ENCODE measurements around the gene HTT. TPM values are rescaled to one million over a fixed set of nuclear protein-coding genes. Genes with fewer than 3 reads are reported as not detected.

The HTT gene
- total and polyA plus RNA-seq, 4 donors = 8.6 to 39.8 (median 16.4) TPM

DNA sequence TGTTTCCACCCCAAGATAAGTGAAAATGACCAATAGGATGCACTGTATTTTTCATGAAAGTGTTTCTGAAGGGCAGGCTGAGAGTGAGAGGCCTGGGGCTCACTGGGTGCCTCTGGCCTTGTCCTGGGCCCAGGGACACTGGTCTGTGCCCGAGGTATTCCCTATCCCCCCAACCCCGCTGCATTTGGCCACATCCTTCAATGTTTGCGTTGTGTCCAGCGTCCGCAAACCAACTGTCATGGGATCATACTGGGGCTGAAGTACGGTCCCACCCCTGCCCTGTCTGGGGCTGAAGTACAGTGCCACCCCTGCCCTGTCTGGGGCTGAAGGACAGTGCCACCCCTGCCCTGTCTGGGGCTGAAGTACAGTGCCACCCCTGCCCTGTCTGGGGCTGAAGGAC, 152.5 kb downstream of the HTT start:
- WGBS = 72% methylated on average over 6 of the region's 6 CpGs
- H3K27ac ChIP-seq (ENCODE audit: low read depth in 1 of 2, low read length in 2 of 2) = peak overlapping the region; percentile 39 to 40
- peaks cover 26 to 65% (median 60%) of the 10 kb centered on the region in 4 donors for H3K36me3 ChIP-seq (ENCODE audit: control insufficient read depth in 4 of 4, insufficient read depth in 3 of 4, low read depth in 1 of 4, low read length in 3 of 4)
- no peaks in the 10 kb centered on the region for H3K27me3 ChIP-seq (ENCODE audit: control insufficient read depth in 4 of 4, insufficient read depth in 4 of 4, low read length in 3 of 4)
- peaks cover 0 to 3% (median 0%) of the 10 kb centered on the region in 4 donors for H3K4me1 ChIP-seq (ENCODE audit: control insufficient read depth in 4 of 4, insufficient read depth in 4 of 4, low read length in 3 of 4)
- no peak overlapping the region for H3K4me3 ChIP-seq (ENCODE audit: low read depth in 1 of 3, low read length in 3 of 3)
- H3K9me3 ChIP-seq (ENCODE audit: control insufficient read depth in 4 of 4, low read length in 3 of 4) = no peaks in the 10 kb centered on the region
- TF ChIP-seq HNF4A (conservative IDR thresholded peaks at IDR 0.05) = peak in 1 of 2 donors; percentile 58
- TF ChIP-seq, protein P1, sequence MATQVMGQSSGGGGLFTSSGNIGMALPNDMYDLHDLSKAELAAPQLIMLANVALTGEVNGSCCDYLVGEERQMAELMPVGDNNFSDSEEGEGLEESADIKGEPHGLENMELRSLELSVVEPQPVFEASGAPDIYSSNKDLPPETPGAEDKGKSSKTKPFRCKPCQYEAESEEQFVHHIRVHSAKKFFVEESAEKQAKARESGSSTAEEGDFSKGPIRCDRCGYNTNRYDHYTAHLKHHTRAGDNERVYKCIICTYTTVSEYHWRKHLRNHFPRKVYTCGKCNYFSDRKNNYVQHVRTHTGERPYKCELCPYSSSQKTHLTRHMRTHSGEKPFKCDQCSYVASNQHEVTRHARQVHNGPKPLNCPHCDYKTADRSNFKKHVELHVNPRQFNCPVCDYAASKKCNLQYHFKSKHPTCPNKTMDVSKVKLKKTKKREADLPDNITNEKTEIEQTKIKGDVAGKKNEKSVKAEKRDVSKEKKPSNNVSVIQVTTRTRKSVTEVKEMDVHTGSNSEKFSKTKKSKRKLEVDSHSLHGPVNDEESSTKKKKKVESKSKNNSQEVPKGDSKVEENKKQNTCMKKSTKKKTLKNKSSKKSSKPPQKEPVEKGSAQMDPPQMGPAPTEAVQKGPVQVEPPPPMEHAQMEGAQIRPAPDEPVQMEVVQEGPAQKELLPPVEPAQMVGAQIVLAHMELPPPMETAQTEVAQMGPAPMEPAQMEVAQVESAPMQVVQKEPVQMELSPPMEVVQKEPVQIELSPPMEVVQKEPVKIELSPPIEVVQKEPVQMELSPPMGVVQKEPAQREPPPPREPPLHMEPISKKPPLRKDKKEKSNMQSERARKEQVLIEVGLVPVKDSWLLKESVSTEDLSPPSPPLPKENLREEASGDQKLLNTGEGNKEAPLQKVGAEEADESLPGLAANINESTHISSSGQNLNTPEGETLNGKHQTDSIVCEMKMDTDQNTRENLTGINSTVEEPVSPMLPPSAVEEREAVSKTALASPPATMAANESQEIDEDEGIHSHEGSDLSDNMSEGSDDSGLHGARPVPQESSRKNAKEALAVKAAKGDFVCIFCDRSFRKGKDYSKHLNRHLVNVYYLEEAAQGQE (IDR thresholded peaks at IDR 0.05) = no peak
- H3K9ac ChIP-seq (ENCODE audit: low read depth in 1 of 2, low read length in 2 of 2) = no peak overlapping the region
- DNase-seq (ENCODE audit: low spot score) = no peak

DNA sequence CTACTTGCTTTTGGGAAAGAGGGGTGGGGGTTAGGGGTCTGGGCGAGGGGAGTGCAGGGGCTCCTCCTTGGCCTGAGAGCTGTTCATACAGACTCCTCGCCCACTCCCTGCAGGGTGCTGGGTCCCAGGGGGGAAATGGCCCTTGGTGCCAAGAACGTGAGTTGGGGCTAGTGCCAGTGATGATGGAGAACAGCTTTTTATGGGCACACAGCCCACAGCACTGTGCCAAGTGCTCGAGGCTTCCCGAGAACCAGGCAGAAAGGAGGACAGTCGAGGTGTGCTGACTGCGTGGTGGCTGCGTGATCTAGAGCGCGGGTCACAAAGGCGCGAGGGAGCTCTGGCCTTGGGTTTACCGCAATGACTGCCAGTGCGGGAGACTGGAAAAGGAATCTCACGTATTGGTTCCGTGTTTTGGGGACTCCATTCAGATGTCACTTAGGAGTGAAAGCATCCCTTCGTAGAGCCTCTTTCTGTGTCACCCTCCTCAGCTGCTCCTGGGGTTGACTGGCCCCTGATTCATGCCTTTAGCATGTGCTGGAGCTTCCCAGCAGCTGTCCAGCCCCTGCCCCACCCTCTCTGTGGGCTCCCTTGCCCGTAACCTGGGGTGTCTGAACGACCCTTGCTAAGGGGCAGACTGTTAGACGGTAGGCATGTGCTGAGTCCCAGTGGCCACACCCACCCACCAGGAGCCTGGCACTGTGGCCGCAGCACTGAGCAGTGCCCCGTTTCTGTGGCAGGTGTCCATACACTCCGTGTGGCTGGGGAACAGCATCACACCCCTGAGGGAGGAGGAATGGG, 153.6 kb downstream of the HTT start:
- TF ChIP-seq GABPA (IDR thresholded peaks at IDR 0.05 in 1 of 2, conservative IDR thresholded peaks at IDR 0.05 in 1 of 2) (no peak), FOXA1 (IDR thresholded peaks at IDR 0.05) (no peak), YY1 (IDR thresholded peaks at IDR 0.05) (no peak), RXRA (IDR thresholded peaks at IDR 0.05) (no peak), EGR1 (IDR thresholded peaks at IDR 0.05; ENCODE audit: low read depth in 2 of 2) (no peak), TAF1 (conservative IDR thresholded peaks at IDR 0.05) (no peak), SP1 (IDR thresholded peaks at IDR 0.05) (no peak)
- TF ChIP-seq, protein P2, sequence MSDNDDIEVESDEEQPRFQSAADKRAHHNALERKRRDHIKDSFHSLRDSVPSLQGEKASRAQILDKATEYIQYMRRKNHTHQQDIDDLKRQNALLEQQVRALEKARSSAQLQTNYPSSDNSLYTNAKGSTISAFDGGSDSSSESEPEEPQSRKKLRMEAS (IDR thresholded peaks at IDR 0.05) = no peak
- TF ChIP-seq, protein P3, sequence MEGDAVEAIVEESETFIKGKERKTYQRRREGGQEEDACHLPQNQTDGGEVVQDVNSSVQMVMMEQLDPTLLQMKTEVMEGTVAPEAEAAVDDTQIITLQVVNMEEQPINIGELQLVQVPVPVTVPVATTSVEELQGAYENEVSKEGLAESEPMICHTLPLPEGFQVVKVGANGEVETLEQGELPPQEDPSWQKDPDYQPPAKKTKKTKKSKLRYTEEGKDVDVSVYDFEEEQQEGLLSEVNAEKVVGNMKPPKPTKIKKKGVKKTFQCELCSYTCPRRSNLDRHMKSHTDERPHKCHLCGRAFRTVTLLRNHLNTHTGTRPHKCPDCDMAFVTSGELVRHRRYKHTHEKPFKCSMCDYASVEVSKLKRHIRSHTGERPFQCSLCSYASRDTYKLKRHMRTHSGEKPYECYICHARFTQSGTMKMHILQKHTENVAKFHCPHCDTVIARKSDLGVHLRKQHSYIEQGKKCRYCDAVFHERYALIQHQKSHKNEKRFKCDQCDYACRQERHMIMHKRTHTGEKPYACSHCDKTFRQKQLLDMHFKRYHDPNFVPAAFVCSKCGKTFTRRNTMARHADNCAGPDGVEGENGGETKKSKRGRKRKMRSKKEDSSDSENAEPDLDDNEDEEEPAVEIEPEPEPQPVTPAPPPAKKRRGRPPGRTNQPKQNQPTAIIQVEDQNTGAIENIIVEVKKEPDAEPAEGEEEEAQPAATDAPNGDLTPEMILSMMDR (IDR thresholded peaks at IDR 0.05; ENCODE audit: low read depth, low read length, missing input control) = no peak
- TF ChIP-seq, protein P4, sequence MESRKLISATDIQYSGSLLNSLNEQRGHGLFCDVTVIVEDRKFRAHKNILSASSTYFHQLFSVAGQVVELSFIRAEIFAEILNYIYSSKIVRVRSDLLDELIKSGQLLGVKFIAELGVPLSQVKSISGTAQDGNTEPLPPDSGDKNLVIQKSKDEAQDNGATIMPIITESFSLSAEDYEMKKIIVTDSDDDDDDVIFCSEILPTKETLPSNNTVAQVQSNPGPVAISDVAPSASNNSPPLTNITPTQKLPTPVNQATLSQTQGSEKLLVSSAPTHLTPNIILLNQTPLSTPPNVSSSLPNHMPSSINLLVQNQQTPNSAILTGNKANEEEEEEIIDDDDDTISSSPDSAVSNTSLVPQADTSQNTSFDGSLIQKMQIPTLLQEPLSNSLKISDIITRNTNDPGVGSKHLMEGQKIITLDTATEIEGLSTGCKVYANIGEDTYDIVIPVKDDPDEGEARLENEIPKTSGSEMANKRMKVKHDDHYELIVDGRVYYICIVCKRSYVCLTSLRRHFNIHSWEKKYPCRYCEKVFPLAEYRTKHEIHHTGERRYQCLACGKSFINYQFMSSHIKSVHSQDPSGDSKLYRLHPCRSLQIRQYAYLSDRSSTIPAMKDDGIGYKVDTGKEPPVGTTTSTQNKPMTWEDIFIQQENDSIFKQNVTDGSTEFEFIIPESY (IDR thresholded peaks at IDR 0.05) = no peak
- no peak overlapping the region for H3K27ac ChIP-seq (ENCODE audit: low read depth in 1 of 2, low read length in 2 of 2)
- DNase-seq (ENCODE audit: low spot score) = no peak

More for the DNA sequence above, 153.6 kb downstream of the HTT start:
- Histone ChIP-seq H3K9ac (ENCODE audit: low read depth in 1 of 2, low read length in 2 of 2) (no peak overlapping the region), H3K9me3 (ENCODE audit: control insufficient read depth in 4 of 4, low read length in 3 of 4) (no peaks in the 10 kb centered on the region), H3K36me3 (ENCODE audit: control insufficient read depth in 4 of 4, insufficient read depth in 3 of 4, low read depth in 1 of 4, low read length in 3 of 4) (peaks cover 26 to 69% (median 55%) of the 10 kb centered on the region in 4 donors), H3K27me3 (ENCODE audit: control insufficient read depth in 4 of 4, insufficient read depth in 4 of 4, low read length in 3 of 4) (no peaks in the 10 kb centered on the region), H3K4me3 (ENCODE audit: low read depth in 1 of 3, low read length in 3 of 3) (no peak overlapping the region), H3K4me1 (ENCODE audit: control insufficient read depth in 4 of 4, insufficient read depth in 4 of 4, low read length in 3 of 4) (peaks cover 0 to 3% (median 0%) of the 10 kb centered on the region in 4 donors)
- 87% methylated on average over 23 of the region's 23 CpGs for WGBS
